Stimulated activated naive CD4-positive, alpha-beta T cell (primary cell): ENCODE results near the gene ACSM3.
A peak's percentile ranks its signal among the peaks of the same experiment; 100 is the strongest.
"Not testable (repeated sequence)": the region's sequence is repeated elsewhere in the genome, so short reads cannot be mapped to it uniquely, and the experiment has no call there.

Experiments
- DNase-seq, 6 experiments: peaks; one replicate each; lab custom pipeline; 2025; lab: John Stamatoyannopoulos, UW

The ACSM3 gene, protein sequence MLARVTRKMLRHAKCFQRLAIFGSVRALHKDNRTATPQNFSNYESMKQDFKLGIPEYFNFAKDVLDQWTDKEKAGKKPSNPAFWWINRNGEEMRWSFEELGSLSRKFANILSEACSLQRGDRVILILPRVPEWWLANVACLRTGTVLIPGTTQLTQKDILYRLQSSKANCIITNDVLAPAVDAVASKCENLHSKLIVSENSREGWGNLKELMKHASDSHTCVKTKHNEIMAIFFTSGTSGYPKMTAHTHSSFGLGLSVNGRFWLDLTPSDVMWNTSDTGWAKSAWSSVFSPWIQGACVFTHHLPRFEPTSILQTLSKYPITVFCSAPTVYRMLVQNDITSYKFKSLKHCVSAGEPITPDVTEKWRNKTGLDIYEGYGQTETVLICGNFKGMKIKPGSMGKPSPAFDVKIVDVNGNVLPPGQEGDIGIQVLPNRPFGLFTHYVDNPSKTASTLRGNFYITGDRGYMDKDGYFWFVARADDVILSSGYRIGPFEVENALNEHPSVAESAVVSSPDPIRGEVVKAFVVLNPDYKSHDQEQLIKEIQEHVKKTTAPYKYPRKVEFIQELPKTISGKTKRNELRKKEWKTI

DNA sequence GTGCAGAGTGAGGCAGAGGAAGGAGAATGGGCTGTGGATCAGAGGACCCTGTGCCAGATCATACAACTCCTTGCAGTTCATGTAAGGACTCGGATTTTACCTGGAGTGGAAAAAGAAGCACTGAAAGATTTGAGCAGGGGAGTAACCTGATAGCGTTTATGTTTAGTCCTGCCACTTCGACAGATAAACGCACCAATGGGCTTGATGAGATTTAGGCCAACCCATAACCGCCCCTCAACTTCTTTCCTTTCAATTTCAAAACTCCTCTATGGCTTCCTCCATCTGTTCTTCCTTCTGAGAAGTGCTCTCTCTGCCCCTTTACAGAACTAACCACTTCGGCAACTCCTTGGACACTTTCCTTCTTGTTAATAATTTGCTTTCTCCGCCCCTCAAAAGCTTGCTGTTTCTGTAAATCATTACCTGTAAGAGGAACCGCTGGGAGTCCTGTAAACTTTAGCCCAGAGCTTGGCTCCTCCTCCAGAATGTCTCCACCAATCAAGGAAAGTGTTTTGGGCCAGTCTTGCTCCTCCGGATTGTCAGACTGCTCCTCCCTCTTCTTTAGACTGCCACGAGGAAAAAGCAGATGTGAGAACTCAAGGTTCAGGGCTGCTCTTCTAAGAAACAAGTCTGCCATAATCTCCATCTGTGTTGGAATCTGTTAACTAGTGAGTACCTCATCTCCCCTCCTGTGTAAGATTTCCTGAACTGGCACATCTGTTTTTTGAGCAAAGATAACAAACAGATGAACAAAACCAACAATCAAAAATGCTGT, at the start of gene ACSM3:
Gene ACSM3 (plus strand): TSS at position 554 of the 772 bp plus-strand sequence. CDS start 6,021 bp downstream, outside the sequence.
- DNase-seq, result peak; percentile 35 to 80 (median 68)

DNA sequence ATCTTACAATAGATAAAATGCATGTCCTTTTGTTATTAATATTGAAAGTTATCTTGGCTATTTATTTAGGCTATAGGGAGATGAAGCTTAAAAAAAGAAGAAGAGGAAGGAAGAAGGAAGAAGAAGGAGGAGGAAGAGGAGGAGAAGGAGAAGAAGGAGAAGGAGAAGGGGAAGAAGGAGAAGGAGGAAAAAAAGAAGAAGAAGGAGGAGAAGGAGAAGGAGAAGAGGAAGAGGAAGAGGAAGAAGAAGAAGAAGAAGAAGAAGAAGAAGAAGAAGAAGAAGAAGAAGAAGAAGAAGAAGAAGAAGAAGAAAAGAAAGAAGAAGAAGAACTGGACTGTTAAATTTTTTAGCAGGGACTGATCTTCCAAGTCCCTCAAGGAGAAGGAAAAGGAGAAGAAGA, 46.1 kb upstream of the ACSM3 start:
- DNase-seq, result not testable (repeated sequence)

DNA sequence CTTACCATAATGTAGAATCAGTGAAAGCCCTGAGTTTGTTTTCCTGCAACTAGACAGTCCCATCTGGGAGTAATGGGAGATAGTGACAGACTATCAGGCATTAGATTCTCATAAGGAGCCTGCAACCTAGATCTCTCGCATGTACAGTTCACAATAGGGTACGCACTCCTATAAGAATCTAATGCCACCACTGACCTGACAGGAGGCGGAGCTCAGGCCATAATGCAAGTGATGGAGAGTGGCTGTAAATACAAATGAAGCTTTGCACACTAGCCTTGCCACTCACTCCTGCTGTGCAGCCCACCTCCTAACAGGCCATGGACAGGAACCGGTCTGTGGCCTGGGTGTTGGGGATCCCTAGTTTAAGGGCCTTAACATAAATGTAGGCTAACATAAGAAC, 43.6 kb upstream of the ACSM3 start:
- no peak for DNase-seq

DNA sequence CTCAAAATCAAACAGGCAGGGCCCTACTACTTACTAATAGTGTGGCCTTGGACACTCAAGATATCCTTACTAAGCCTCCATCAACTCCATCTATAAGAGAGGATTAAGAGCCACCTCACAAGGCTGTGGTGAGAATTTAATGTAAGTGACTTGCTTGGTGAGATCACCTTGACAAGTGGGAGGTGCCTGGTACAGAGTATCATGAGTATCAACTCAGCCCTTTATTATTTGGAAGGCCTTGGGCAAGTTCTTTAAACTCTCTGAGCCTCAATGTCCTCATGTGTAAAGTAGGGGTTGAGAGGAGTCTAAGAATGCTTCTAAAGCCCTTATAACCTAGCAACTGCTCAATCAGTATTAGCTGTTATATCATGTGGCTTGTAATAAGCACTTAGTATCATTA, 37.2 kb upstream of the ACSM3 start:
- no peak for DNase-seq

DNA sequence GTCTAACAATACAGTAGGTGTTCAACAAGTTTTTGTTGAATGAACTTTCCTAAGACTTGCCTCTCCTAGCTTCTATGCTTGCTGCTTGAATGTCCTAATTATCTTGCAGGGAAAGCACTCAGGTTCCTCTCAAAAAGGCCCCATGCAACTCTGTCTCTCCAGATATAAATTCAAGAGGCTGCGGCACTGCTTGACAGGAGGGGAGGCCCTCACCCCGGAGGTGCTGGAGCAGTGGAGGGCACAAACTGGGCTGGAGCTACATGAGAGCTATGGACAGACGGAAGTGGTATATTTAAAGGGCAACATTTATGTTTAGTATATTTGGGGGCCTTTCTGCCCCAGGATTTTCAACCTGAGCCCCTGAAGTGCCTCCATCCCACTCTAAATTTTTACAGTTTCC, 36.6 kb upstream of the ACSM3 start:
- DNase-seq, result no peak

DNA sequence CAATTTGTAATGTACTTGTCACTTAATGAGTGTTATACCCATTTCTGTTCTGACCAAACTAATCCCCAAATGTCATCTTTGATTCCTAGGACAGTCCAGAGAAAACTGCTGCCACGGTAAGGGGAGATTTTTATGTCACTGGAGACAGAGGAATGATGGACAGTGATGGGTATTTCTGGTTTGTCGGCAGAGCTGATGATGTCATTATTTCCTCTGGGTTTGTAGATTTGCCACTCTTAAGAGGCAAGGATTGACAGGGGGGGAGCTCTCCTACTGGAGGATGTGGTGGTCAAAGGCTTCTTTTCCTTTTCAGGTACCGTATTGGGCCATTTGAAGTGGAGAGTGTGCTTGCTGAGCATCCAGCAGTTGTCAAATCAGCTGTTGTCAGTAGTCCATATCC, 34.7 kb upstream of the ACSM3 start:
- no peak for DNase-seq

DNA sequence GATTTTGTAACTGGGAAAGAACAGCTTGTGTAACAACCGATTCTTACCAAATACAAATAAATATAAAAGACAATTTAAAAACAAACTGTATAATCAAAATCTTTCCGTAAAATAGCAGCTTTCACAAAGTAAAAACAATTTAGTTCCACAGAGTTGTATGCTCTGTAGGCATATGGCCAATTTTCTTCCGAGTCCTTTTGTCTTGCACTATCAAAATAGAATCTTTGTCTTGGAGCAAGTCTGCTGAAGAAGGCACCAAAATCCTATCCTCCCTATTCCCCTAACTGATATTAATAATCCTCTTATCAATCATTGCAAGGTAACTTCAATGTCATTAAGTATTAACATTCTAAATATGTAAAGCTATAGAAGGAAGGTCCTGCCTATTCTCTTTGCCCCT, 29.8 kb upstream of the ACSM3 start:
- DNase-seq, result no peak

DNA sequence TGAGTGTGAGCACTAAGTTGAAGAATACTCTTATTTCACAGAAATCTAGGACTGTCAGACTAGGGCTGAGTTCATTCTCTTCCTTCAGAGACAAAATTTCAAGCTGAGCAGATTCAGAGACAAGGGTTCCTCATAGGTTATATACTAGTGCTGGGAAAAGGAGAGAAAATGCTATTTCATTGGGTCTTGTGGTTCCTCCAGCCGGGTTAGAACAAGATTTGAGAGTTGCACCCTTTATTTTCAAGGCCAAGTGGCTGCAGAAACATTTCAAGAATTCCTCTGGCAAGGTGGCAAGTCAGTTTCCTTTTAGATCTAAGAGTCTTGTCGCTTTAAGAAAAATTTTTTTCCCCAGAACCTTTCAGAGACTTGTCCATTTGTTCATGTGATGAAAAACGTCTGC, 29.0 kb upstream of the ACSM3 start:
- no peak for DNase-seq

DNA sequence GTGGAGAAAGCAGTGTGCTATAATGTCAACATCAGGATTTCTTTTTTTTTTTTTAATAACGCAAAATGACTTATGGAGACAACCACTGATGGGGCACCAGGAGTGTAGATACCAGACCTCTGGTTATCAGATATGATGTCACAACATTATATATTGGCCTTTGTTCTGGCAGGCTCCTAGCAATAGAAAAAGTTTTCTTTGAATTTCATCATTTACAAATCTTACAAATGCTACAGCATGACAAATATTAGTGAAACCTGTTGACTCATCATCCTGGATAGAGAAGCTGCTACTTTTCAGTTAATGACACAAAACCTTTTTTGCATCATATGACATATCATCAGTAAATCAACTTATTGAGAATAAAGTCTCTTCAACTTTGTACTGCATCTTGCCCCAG, 28.3 kb upstream of the ACSM3 start:
- no peak for DNase-seq

DNA sequence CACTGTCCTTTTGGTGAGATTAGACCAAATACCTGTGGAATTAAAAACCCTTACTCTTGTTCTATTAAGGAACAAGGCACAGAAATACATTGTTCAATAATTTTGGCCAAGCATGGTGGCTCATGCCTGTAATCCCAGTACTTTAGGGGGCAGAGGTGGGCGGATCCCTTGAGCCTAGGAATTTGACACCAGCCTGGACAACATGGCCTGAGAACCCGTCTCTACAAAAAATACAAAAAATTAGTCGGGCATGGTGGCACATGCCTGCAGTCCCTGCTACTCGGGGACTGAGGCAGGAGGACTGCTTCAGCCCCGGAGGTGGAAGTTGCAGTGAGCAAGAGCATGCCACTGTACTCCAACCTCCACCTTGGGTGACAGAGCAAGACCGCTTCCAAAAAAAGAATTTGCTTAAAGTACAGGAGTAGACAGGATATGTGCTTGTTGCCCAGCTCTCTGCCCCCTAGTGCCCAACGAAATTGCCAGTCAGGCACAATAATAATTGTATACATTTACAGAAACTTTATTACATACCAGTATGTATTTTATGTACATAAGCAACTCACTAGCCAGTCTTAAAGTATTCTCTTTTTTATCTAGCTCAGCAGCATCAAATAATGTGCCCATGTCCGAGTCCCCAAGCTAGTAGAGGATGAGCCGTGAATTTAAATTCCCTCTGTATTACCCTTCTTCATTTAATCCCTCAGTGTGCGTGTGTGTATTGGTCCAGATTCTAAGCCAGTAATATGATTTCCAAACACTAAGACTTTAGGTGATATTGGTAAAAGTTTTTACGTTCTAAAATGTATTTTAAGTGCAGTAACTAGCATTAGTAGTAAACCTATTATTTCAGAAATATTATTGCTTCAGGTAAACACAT, 23.6 kb upstream of the ACSM3 start:
- peak in 2 of 6 experiments; percentile 10 to 24 for DNase-seq

DNA sequence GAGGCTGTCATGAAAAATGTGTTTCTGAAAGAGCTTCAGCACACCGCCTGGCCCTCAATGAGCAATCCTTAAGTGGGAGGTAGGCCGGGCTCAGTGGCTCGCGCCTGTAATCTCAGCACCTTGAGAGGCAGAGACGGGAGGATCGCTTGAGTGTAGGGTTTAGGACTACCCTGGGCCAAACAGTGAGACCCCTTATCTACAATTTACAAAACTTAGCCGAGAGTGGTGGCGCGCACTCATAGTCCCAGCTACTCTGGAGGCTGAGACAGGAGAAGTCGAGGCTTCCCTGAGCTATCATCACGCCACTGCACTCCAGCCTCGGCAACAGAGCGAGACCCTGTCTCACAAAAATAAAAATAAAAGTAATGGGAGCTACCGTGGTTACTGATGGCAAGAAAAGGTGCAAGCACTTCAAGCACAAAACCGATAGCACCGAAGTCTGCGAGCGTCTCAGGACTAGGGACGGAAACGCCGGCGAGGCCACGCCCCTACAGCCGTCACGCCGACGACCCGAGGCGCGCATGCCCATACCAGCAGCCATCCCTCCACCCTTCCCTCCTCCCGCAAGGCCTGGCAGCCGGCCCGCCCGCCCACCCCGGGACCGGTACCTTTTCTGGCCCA, 22.8 kb upstream of the ACSM3 start:
- peak; percentile 84 to 96 (median 90) for DNase-seq

DNA sequence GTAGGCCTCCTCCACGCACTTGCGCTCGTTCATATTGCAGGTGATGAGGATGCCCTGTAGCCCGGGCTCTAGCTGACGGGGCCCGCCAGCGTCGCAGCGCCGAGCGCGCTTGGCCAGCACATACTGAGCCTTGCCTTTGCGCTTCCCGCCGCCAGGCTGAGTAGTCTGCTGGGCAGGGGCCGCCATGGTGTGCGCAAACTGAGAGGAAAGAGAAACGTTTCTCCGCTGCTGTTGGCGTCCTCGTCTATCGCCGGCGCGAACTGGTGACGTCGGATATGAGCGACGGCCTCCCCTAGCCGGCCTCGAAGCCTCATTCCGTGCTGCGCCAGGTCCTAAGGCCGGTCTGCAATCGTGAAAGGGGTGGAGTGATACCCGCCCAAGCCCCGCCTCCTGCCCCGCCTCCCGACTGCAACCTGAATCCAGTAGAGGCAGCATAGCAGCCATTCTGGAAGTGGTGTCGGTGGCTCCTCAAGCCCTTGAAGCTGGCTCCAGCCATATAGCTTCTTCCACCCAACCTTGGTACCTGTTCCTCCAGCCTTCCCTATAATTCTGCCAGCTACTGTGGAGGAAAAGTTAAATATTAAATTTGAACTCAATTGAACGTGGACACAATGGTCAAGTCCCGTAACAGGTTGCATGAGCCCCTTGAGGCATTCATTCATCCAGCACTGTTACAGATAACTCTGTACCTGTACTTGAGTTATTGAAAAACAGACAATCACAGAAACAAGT, 22.1 kb upstream of the ACSM3 start, which contains the start of gene THUMPD1:
Gene THUMPD1 (minus strand): TSS at position 265 of the 732 bp plus-strand sequence. CDS start 79 bp downstream, at position 186.
- DNase-seq, result peak; percentile 91 to 97 (median 96)

DNA sequence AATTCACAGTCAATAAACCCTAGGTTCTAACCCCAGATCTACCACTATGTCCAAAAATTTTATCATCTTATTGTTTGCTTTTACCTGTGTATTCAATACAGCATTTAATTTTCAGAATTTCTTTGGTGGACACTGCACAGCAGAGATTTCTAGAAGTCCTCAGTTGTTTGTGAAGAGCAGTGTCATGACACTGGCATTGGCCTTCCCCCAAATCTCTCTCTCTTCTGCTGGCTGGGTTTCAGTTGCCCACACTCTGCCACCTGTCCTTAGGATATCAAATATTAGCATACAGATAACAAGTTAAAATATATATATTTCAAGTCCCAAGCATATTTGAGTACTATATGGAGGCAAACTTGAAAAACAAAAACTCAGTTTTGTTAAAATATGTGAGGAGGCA, 20.2 kb upstream of the ACSM3 start:
- DNase-seq, result no peak

DNA sequence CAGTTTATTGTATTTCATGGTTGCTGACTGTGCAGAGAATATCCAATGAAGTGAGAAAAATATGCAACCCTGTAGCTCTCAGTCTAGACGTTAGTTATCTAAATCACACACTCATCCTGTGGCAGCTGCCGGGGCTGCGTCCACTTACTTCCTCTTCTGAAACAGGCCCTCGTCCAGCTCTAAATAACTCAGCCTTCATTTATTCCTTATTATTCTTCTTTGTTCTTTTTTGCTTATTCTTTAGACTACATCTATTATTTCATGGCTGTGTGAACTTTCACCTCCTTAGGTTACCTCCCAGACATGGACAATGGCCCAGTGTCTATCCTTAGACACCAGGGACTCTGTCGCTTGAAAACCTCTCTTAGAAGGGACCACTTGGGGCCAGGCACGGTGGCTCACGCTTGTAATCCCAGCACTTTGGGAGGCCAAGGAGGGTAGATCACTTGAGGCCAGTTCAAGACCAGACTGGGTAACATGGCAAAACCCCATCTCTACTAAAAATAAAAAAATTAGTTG, 18.8 kb upstream of the ACSM3 start:
- DNase-seq, result no peak

DNA sequence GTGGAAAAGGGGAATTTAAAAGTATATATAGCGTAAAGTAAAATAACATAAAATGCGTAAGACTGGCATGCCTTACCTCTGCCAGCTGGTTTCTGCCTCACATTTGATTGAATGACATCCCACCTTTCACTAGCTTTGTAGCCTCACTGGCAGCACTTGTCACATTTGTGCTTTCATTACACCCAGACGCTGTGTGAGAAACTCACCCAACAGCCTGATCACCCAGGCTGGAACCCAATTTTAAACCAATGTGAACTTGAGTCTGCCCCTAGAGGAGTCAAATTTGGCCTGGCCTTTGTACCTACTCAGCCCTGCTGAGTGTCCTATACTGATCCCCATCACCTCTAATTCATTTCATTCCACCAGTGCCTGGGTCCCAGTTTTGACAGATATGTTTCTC, 17.4 kb upstream of the ACSM3 start:
- DNase-seq, result no peak

DNA sequence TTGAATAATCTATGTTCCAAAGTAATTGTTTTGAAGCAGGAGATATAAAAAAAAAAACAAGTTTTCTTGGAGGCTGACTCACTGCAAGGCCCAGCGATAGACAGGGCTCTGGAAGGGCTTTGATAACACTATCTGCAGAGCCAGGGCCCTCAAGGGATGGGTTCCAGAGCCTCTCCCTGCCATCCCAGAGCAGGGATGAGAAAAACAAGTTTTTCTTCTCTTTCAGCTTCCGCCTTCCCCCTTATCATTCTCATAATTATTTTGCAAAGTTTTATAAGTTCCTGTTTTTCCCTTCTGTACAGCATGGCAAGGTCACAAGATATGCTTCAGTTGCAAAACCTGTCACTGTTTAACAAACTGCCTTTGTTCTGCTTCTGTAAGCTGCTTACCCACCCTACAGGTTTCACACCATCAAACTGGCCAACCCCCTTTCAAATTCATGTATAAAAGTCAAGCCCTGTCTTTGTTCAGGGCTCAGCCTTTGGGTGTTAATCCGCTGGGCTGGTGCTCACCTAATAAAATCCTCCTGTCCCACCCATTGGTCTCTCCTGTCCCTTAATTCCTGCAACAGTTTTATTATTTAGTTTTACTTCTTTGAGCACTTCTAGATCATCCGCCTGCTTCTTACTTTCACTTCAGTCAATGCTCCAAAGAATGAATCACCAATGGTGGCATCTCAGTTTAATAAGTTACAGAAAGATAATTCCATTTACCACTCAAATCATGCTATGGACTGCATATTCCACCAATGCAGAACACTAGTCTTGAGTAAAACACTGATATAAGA, 16.6 kb upstream of the ACSM3 start:
- DNase-seq, result no peak

DNA sequence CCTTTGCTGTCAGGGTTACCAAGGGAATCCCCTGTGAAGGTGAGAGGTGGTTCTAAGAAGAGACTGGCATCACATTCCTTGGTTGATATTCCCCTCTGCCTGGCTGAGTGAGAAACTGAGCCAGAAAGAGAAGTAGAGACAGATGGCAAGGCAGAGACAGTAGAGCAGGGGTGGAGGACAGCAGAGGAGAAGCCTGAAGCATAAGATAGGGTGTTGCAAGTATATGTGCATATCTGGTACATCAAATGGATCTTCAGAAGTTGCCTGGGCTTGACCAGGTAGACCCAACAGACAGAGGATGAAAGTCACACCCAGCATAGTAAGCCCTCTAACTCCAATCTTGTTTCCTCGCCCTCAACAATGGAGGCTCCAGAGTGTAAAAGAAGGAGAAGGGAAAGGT, 14.3 kb upstream of the ACSM3 start:
- DNase-seq, result no peak

DNA sequence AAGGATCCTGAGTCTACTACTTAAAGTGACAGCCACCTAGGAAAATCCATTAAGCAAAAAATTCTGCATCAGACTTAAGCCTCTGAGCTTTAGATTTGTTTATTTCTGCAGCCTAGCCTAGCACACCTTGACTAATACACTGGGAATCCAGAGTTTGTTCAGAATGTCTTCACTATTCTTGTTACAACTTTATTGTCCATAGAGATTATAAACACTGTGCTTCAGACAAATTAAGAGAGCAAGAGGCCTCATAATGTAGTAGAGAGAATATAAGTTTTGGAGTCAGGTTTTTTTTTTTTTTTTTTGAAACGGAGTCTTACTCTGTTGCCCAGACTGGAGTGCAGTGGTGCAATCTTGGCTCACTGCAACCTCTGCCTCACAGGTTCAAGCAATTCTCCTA, 13.3 kb upstream of the ACSM3 start:
- DNase-seq, result no peak

DNA sequence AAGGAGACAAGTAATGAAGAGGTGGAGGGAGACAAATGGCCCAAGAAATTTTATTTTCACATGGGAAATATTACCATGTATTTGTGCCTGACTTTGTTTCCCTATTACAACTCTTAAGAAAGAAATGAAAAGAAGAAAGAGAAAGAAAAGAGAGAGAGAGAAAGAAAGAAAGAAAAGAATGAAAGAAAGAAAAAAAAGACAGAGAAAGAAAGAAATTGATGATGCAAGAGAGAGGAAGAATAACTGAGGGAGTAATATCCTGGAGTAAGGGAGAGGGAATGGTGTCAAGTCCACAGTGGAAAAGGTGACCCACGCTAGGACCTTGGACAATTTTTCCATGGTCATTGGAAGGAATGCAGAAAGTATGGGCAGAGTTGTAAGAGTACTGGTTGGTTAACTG, 10.1 kb upstream of the ACSM3 start:
- DNase-seq, result no peak

DNA sequence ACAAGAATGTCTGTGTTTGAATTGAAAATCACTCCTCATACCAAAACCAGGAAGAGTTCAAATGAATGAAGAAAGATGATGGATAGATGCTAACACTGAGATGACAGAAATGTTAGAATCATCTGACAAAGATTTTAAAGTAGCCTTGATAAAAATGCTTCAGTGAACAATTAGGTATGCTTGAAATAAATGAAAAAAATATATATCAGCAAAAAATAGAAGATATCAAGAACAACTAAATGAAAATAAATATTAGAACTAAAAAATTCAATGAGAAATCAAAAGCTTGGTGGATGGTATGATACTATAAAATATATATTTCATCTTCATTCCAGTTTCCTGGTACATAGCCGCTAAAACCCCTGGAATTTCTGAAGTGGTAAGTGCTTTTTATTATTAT, 8.6 kb upstream of the ACSM3 start:
- no peak for DNase-seq
